ENCODE measurements around the gene DHODH.

DNA sequence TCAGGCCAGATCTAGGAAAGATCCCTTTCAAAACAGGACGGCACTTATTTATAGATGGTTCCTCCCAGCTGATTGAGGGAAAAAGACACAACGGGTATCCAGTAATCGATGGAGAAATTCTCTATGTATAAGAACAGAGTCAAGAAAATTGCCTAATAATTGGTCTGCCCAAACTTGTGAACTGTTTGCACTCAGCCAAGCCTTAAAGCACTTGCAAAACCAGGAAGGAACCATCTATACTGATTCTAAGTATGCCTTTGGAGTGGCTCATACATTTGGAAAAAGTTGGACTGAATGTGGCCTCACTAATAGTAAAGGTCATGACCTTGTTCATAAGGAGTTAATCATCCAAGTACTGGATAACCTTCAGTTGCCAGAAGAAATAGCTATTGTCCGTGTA lies 60.4 kb downstream of the DHODH start:
- TF ChIP-seq CTCF (IDR thresholded peaks at IDR 0.05) (no peak), POLR2A (IDR thresholded peaks at IDR 0.05; ENCODE audit: low read depth) (no peak)

All from esophagus muscularis mucosa (tissue), 3 donors.